Gastroesophageal sphincter (tissue), 3 donors: ENCODE results near the gene MFAP2.
"Not testable (repeated sequence)": the region's sequence is repeated elsewhere in the genome, so short reads cannot be mapped to it uniquely, and the experiment has no call there.

Experiments used
- CTCF ChIP-seq, 4 experiments: fragments of 200-600 bp in 2 of 4; fragments of 450-650 bp in 2 of 4; sonication (generic) in 1 of 4; IDR thresholded peaks; one replicate each; pipeline ENCODE4 v1.5.1; 2017 to 2019; ENCODE audit warnings: antibody characterized with exemption in 4 of 4, mild to moderate bottlenecking in 2 of 4, moderate library complexity in 2 of 4
- EP300 ChIP-seq: sonication (generic); formaldehyde crosslinking; IDR thresholded peaks from one replicate; pipeline ENCODE4 v1.6.1; 2017; ENCODE audit warnings: antibody characterized with exemption, mild to moderate bottlenecking
- POLR2A ChIP-seq, 2 donors: fragments of 450-650 bp; IDR thresholded peaks; one replicate each; pipeline ENCODE4 v1.6.1; 2017; ENCODE audit warnings: antibody characterized with exemption in 2 of 2, mild to moderate bottlenecking in 2 of 2, moderate library complexity in 1 of 2
- POLR2AphosphoS5 ChIP-seq: sonication (generic); formaldehyde crosslinking; IDR thresholded peaks from one replicate; pipeline ENCODE4 v1.6.1; 2017; ENCODE audit warnings: antibody characterized with exemption

- not testable (repeated sequence) for TF ChIP-seq POLR2AphosphoS5; CTCF (IDR thresholded peaks at IDR 0.05); POLR2A (IDR thresholded peaks at IDR 0.05); EP300
These were observed 31.4 kb downstream of the MFAP2 start for GRCh38 chr1:16949026-16949425.
